HG03280 (cell line): ENCODE results near the gene GFPT1.

ENCODE experiments used
- ATAC-seq: cut with Tn5 transposase; IDR thresholded peaks from one replicate; pipeline ENCODE4 v1.9.1; 2021; ENCODE audit warnings: mild to moderate bottlenecking, moderate library complexity; ENCODE audit not compliant: unreplicated experiment

GFPT1 gene

GRCh38 chr2:69296421-69296820 is 90.6 kb downstream of the GFPT1 start:
- ATAC-seq: no peak

- ATAC-seq: no peak
Observed at GRCh38 chr2:69292256-69292655, 94.8 kb downstream of the GFPT1 start.

DNA sequence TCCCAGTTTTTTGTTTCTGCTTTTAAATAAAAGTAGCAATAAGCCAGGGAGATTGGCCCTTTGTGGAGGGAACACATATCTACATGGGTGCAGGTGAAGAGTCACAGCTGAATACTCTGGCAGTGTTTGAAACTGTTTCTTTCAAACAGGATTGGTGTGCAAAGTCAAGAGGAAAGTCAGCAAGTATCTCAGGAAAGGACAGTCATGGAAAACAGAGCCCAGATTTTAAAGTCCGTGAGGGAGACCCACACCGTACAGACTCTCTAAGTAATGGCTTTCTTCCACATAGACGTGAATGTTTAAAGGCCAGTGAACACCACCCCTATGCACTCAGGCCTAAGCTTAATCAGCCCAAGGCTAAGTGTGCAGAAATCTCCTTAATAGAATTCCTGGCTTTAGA is 95.3 kb downstream of the GFPT1 start:
- no peak for ATAC-seq

DNA sequence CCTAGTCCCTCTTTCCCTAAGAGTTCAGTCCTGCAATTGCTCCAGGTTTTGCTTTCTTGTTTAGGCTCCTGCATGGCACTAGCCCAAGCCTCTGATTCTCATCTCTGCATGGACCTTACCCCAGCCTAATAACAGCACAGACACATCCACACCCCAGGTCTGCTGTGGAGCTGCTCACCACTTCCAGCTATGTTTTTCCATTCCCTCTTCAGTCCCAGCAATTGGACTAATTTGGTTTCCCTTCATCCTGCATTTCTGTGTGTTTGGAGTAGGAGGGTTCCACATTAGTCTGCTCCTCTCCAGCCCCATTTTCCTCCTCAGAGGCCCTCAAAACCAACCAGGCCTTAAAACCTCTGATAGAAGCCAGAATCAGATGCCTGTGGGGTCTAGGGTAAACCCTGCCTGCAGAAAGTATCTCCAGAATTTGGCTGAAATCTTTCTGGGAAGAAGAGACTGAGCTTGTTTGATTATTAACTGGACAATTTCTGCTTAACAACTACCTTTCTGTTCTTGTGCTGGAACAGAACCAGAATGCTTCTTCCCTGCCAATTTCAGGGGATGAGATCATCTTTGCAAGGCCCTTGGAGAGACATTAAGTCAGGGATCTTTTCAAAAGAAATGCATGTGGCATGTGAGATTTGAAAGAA is 95.9 kb downstream of the GFPT1 start:
- ATAC-seq: no peak

DNA sequence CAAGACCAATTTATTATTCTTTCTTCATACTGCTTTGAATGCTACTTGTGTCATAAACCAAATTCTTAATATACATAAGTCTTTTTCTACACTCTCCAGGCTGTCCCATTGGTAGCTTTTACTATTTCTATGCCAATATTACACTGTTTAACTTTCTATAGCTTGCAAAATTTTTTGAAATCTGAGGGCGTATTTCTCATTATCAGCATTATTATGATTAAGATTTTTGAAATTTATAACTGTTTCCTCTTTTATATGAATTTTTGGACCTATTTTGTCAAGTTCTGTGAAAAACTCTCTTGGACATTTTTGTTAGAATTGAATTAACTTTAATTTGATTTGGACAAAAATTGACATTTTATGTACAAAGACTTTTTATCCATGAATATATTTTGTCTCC is 98.6 kb downstream of the GFPT1 start:
- ATAC-seq: no peak

GRCh38 chr2:69287544-69287943 is 99.5 kb downstream of the GFPT1 start:
- ATAC-seq: no peak

GRCh38 chr2:69285379-69285894 is 101.6 kb downstream of the GFPT1 start:
- ATAC-seq: no peak

GRCh38 chr2:69280796-69281412 is 106.1 kb downstream of the GFPT1 start:
- no peak for ATAC-seq

DNA sequence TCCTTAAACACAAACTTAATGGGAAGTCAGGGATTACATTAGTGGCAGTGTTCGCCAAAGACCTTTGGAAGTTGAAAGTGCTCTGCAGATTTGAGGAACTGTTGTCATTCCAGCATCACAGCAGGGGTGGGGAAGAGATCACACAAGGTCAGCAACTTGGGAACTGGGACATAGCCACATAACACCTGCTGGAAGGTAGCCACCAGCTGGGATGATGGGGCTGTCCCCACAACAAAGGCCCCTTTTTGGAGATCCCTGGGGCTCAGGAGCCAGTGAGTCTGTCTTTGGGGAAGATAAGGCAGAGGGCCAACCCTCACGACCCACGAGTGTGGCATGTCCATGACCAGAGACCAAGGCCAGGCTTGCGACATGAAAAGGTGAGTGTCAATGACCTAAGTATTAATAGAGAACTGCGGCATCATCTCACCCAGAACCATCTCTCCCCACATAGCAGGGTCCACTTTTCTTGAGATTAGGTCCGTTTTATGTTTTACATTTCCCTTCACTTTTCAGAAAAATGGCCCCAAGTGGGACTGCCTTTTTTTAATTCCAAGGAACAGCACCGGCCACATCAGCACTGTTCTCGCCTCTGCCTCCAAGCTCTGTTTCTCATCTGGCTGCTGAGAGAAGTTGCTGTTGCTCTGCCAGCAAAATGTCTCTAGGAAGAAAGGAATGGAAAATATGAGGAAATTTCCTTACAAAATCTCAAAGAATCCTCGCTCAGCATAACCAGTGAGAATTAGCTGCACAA is 106.9 kb downstream of the GFPT1 start:
- no peak for ATAC-seq

- ATAC-seq: no peak
Observed at GRCh38 chr2:69279211-69279610, 107.8 kb downstream of the GFPT1 start.

- ATAC-seq: no peak
Observed at GRCh38 chr2:69278366-69278765, 108.7 kb downstream of the GFPT1 start.

DNA sequence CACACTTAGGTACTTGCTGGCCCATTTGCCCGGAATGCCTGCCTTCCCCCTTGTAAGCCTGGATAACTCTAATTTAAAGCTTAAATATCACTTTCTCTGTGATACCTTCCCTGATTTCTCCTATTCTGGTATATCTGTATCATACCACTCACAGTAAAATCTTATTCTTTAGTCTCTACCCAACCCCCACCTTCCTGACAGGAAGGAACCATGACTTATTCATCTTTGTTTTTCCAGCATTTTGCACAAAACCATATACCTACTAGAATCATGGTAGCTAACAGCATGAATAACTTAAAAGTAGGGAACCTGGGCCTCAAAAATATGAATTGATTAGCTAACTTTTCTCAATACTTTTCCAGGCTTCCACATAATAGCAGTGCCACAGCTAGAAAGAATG is 111.5 kb downstream of the GFPT1 start:
- no peak for ATAC-seq

- no peak for ATAC-seq
Observed at GRCh38 chr2:69272803-69273471, 114.1 kb downstream of the GFPT1 start.

GRCh38 chr2:69271831-69272257 is 115.2 kb downstream of the GFPT1 start:
- no peak for ATAC-seq
